NCI-H1048 (cell line): ENCODE results near the gene AP3D1.
"Not testable (repeated sequence)": the region's sequence is repeated elsewhere in the genome, so short reads cannot be mapped to it uniquely, and the experiment has no call there.

Experiments used
- DNase-seq: peaks from one replicate; lab custom pipeline; 2025; lab: John Stamatoyannopoulos, UW

Gene AP3D1

DNA sequence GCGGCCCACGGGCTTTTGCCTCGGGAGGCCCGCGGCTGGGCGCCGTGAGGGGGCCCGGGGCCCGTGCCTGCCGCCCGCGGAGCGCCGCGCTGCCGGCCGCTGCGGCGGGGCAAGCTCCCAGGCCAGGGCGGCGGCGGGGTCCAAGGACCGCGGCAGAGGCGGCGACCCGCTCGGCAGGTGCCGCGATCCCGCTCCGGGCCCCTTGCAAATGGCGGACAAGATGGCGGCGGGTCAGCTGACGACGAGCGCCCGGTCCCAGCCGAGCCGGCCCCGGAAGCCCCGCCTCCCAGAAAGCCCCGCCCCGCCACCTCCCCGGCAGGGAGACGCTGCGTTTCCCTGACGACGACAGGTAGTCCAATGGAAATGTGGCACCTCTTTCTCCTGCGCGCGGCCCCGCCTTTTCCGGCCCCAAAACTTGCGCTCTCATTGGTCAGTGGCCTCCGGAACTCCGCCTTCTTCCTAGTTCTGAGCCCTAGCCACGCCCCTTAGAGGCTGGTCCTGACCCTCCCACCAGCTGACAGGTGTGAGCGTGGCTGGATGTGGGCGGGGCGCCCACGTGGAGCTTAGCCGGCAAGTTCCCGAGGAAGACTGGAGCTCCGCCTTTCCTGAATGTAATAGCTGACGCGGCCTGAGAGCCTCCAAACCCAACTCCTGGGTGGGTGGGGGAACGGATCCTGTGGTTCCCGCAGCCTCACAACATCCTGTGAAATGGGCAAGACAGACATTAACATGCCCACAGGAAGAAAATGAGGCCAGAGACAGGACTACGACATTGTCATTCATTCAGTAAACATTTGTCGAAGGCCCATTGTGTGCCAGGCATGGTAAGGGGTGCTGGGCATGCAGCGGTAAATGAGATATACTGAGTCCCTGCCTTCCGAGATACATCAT is at the start of gene AP3D1:
Gene AP3D1 (minus strand): TSS at position 228 of the 891 bp plus-strand sequence. CDS start 232 bp downstream, outside the sequence.
- peak; percentile 98 for DNase-seq

GRCh38 chr19:2200624-2201294 is 49.4 kb upstream of the AP3D1 start:
- not testable (repeated sequence) for DNase-seq

GRCh38 chr19:2199861-2200623 is 48.7 kb upstream of the AP3D1 start:
- DNase-seq: no peak

GRCh38 chr19:2199215-2199614 is 47.8 kb upstream of the AP3D1 start:
- no peak for DNase-seq

- DNase-seq: no peak
Observed at GRCh38 chr19:2198317-2198716, 47.0 kb upstream of the AP3D1 start.

GRCh38 chr19:2197270-2197669 is 45.9 kb upstream of the AP3D1 start:
- no peak for DNase-seq

GRCh38 chr19:2195914-2196313 is 44.5 kb upstream of the AP3D1 start:
- DNase-seq: no peak

DNA sequence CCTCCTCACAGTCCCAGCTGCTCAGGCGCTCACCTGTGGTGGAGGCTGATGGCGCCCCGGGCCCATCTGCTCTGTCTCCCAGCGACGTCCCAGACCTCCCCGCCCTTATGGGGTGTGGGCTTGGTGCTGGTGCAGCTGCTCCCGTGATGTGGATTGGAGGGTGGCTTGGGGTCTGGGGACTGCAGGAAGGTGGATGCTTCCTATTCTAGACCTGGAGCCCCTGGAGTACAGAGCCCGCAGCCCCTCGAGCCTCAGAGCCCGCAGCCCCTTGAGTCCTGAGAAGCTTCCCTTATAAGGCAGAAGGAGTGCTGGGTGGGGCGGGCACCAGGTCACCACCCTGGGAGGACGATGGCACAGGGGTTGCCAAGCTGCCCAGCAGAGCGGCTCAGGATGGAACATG is 44.0 kb upstream of the AP3D1 start:
- DNase-seq: no peak

DNA sequence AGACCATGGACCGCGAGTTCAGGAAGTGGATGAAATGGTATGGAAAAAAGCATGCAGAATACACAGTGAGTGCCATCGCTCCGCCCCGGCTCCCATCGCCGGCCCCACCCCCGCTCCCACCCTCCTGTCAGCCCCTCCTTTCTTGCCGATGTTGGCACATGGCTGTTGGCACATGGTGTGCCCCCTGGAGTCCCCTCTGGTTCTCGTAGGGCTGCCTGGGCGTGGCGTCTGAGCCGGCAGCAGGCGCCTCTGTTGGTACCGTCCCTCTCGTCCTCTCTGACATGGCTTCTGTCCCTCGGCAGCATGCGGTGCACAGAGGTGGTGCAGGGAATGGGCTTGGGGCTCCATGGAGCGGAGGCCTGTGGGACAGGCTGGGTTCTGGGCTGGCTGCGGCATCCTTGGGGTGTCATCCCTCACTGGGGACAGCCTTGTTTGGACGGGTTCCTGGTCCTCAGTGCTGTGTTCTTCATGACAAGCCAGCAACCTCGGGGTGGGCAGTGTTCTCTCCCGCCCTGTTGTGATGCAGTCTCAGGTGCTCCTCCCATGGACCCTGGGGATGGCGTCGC is 43.2 kb upstream of the AP3D1 start:
- DNase-seq: no peak

- DNase-seq: no peak
Observed at GRCh38 chr19:2193807-2194206, 42.4 kb upstream of the AP3D1 start.

DNA sequence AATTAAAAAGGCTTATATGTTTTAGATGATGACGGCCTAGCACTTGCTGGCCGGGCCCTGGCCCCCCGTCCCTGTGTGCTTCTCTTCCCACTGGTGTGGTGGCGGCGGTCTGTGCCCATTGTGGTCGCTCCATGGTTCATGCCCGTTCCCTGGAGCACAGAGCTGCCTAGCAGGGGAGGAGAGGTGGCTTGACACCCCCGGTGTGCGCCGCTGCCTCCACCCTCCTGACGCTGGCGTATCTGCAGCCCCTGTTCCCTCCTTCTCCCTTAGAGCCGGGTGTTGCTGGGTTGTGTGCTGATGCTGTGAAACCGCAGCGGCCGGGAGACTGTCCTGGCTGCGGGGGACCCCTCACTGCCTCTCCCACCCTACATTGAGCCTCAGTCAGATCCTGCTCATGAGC is 41.5 kb upstream of the AP3D1 start:
- no peak for DNase-seq

DNA sequence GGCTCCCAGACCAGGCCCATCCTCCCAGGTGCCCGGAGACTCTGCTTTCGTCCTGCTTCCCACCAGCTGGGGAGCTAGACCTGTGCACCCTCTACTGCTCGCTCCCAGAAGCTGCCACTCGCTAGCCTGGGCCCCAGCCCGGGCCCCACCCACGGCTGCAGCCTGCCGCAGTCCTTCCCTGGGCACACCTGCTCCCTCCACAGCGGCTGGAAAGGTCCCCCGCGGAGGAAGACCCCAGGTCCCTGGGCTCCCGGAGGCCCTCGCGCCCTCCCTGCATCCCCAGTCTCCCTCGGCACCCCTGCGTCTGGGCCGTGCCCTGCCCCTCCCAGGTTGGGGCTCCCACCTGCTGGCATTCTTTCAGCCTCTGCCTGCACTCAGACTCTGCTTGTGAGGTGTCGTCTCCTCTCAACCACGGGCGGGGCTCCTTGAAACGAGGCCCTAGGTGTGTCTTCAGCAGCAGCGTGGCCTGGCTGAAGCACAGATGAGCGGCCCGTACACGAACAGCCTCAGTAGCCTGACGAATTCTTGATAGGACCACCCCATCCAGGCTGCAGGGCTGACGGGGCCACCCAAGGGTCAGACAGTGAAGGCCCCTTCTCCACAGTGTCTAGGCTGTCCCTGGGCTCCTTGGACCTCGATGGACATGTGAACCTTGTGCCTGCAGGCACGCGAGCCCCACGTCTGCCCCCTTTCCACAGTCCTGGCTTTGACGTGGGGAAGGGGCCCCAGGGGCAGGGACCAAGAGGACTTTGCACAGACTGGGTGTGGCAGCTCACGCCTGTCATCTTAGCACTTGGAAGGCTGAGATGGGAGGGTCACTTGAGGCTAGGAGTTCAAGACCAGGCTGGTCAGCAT is 40.3 kb upstream of the AP3D1 start:
- DNase-seq: no peak

- no peak for DNase-seq
Observed at GRCh38 chr19:2190848-2191455, 39.6 kb upstream of the AP3D1 start.

DNA sequence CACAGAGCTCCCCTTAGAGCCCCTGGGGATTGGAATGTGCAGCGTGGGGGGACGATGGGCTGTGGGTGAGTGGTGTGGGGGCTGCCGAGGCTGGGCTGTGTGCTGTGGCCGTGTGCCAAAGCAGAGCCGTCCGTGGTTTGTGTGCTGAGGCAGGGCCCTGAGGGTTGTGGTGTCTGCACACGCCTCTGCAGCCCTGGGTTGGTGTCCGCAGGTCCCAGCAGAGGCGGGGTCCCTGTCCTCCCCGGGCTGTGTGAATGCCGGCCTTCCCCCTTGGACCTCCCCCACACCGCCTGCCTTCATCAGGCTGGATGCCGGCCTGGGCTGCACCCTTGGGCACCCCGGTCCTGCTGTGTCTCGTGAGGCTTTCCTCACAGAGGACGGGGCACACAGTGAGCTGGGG is 38.5 kb upstream of the AP3D1 start:
- DNase-seq: no peak

GRCh38 chr19:2188708-2189385 is 37.5 kb upstream of the AP3D1 start:
- DNase-seq: no peak

DNA sequence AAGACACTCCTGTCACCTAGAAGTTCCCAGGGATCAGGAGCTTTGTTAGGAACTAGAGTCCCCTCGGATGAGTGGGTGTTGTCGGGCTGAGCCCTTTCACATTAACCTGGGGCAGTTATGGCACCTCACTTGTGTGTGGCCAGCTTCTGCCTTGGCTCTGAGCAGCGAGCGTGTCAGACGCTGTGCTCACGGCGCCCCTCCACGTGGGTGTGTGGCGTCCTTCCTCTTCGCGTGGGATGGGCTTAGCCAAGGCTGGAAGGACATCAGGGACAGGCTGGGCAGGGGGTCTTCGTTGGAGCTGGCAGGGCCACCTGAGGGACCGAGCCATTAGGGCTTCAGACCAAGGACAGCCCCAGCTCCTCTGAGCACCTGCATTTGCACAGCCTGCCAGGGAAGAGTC is 35.8 kb upstream of the AP3D1 start:
- DNase-seq: no peak

GRCh38 chr19:2186071-2186846 is 34.9 kb upstream of the AP3D1 start:
- no peak for DNase-seq

- no peak for DNase-seq
Observed at GRCh38 chr19:2185734-2186070, 34.3 kb upstream of the AP3D1 start.

- no peak for DNase-seq
Observed at GRCh38 chr19:2184422-2184975, 33.1 kb upstream of the AP3D1 start.
